Stomach (tissue), 4 donors: ENCODE measurements around the gene THUMPD1.

ENCODE experiments used
- CTCF ChIP-seq, 7 experiments: fragments of 450-650 bp in 4 of 7; fragments of 200-600 bp in 3 of 7; sonication (generic) in 3 of 7; IDR thresholded peaks; one replicate each; pipeline ENCODE4 v1.5.1; 2016 to 2019; ENCODE audit warnings: antibody characterized with exemption in 7 of 7, control low read depth in 2 of 7, mild to moderate bottlenecking in 1 of 7
- EP300 ChIP-seq: sonication (generic); formaldehyde crosslinking; IDR thresholded peaks from one replicate; pipeline ENCODE4 v1.6.1; 2017; ENCODE audit warnings: antibody characterized with exemption
- POLR2A ChIP-seq, 4 donors: fragments of 450-650 bp; IDR thresholded peaks; one replicate each; pipeline ENCODE4 v1.6.1; 2016; ENCODE audit warnings: antibody characterized with exemption in 4 of 4, control low read depth in 2 of 4, mild to moderate bottlenecking in 1 of 4, moderate library complexity in 1 of 4
- POLR2AphosphoS5 ChIP-seq, 3 donors: sonication (generic); formaldehyde crosslinking; IDR thresholded peaks; one replicate each; pipeline ENCODE4 v1.6.1; 2016; ENCODE audit warnings: antibody characterized with exemption in 3 of 3

GRCh38 chr16:20726661-20727060 is 15.0 kb downstream of the THUMPD1 start:
- TF ChIP-seq POLR2A (IDR thresholded peaks at IDR 0.05) (no peak), CTCF (IDR thresholded peaks at IDR 0.05) (no peak), EP300 (no peak), POLR2AphosphoS5 (IDR thresholded peaks at IDR 0.05) (no peak)
